HPDE6-E6E7 (cell line): Measurements from ENCODE around the gene MYOM1.

Experiments
- DNase-seq: peaks from one replicate; pipeline ENCODE4 v3.0.0; 2011; ENCODE audit warnings: missing footprints; ENCODE audit errors: extremely low spot score

The MYOM1 gene

GRCh38 chr18:3250237-3251107 lies 30.7 kb upstream of the MYOM1 start:
- DNase-seq = no peak

- DNase-seq = no peak
Observed at GRCh38 chr18:3248658-3249359, 29.0 kb upstream of the MYOM1 start.

DNA sequence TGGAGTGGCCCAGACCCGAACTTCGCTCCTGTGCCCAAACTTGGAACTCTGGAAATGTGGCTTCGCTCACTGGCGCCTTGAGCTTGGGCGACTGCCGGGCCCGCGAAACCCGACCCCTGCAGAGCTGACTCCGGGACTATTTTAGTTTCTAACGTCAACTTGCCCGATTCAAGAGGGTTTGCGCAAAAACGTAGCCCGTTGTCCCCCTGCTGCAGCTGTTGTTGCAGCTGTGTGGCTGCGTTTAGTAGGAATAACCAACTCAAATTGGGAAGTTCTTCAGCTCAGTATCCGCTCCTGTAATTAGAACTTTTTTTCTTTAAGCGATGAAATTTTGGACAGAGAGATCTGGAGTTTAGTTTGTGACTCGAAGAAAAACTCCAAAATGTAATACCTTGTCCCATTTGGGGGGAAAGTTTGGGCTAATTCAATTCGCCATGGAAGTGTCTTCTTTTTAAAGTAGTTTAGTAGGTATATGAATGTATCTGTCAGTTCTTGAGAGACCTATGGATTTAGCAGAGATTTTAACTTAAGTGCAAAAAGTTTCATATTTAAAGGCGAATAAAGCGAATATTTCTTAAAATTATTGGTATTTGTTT lies 28.4 kb upstream of the MYOM1 start:
- DNase-seq = no peak

- peak; percentile 86 for DNase-seq
Observed at GRCh38 chr18:3247240-3248061, 27.7 kb upstream of the MYOM1 start, which contains the start of gene MYL12A. TSS of gene MYL12A (plus strand) at chr18:3247801. CDS start at chr18:3253248, 5,447 bp downstream.

DNA sequence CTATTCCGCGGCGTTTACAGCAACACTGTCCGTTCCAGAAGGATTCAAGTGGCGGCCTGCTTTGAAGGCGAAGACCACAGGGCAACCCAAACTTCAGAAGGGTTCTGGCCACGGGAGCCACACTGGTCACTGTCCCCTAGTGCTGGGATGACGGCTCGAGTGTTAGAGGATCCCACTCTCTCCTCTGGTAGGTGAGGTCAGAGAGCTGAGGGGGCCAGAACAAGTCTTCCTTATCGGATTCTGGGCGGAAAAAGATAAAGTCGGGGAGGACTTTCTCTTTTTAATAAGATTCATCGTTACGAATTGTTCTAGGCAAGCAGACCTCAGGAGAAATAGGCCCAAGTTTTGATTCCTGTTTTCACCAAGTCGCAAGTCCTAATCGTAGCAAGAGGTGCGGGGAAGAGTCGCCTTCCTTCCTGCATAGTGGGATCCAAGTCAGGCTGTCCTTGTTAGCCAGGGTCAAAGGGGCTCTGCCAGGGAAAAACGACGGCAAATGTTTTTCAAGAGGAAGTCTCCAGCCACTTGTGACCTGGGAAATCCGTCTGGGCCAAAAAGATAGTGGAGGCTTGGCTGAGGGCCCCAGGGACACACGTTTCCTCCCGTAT lies 27.0 kb upstream of the MYOM1 start:
- DNase-seq = no peak

- DNase-seq = peak; percentile 69
Observed at GRCh38 chr18:3245853-3246634, 26.3 kb upstream of the MYOM1 start.

- DNase-seq = no peak
Observed at GRCh38 chr18:3245185-3245564, 25.4 kb upstream of the MYOM1 start.

GRCh38 chr18:3238742-3239141 lies 19.0 kb upstream of the MYOM1 start:
- no peak for DNase-seq

- no peak for DNase-seq
Observed at GRCh38 chr18:3236470-3236869, 16.7 kb upstream of the MYOM1 start.

DNA sequence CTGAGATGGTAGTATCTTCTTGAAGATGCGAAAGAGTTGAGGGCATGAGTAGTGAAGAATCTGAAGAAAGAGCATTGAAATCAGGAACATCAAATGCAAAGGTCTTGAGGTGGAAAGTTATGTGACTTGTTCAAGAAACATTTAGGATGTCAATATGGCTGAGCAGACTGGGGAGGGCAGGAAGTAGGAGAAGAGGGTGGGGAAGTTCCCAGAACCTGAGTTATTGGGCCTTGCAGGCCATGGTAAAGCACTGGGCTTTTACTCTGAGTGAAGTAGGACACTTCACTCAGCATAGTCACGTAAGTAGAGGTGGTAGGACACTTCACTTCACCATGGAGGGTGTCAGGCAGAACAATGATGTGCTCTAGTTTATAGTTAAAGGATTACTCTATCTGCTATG lies 16.1 kb upstream of the MYOM1 start:
- DNase-seq = no peak

DNA sequence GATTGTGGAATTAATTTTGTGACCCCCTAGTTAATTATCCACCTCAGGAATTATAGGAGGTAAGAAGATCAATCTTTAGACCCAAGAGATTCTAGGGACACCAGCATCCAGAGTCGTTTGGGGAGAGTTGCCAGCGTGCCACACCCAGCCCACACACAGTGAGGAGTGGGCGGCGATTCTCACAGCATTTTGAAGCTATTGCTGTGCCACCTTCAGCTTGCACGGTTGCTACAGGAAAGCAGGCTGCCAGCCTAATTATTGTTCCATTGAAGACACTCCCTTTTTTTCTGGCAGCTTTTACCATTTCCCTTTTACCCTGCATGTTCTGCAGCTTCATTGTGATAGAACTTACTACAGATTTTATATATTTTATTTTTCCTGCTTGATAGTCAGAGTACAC lies 14.7 kb upstream of the MYOM1 start:
- no peak for DNase-seq

DNA sequence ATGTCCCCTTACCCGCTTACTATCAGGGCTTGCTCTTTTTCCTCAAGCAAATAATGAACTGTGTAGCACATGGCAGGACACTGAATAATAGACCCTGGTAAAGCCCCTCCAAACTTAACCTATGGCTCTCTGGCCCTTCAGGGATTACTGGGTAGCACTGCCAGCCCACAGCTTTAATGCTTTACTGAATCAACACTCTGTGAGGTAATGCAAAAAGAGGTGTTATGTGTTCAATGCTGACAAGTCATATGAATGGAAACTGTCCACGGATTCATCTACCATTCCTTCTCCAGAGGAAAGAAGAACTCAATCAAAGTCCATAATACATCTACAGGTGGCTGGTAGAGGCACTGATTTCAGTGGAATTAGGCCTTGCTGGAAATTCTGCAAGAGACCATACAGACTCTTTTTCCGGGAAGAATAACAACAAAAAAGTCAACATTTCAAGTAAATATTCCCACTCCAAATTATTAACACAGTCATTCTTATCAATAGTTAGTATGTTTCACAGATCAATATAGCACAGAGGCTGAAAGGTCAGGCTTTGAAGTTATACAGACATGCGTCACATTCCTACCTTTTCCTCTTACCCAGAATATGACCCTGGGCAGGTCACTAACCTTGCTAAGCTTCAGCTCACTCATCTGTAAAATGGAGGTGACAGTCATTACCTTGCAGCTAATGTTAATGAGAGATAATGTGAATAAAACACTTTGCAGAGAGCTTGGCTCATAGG lies 13.8 kb upstream of the MYOM1 start:
- no peak for DNase-seq

DNA sequence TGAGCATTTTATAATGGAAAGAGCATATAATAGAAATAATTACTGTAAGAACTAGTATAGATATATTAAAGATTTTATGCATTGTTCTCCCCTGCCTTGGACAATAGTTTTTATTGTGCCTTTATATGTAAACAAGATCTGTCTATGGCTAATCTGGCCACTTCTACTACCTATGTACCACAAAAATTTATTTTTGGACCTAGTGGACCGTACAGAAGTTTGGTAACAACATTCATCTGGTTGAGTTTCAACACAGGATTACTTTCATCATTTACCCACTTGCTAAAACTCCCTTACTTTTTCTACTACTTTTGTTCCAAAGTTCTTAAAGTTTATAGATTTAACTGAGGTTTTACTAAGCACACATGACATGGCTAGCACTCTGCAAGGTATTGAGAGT lies 13.2 kb upstream of the MYOM1 start:
- no peak for DNase-seq

- DNase-seq = no peak
Observed at GRCh38 chr18:3230401-3231334, 10.9 kb upstream of the MYOM1 start.

DNA sequence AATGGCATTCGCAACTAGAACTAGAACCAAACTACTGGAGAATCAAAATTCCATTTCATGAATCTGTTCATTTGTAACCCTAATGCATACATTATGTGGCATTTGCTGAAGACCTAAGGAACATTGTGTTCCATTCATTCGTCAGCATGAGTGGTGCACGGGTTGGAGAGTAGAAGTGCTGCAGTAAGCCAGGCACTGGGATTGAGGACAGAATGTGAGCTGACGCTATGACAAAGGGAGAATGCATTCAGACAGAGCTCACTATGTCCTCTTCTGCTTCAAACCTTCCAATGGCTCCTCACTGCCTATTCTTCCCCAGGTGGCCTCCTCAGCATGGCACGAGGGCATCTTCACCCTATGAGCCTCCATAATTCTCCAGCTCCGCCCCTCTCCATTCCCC lies 6.3 kb upstream of the MYOM1 start:
- no peak for DNase-seq

- no peak for DNase-seq
Observed at GRCh38 chr18:3225588-3225987, 5.8 kb upstream of the MYOM1 start.

GRCh38 chr18:3224223-3224622 lies 4.5 kb upstream of the MYOM1 start:
- DNase-seq = no peak

DNA sequence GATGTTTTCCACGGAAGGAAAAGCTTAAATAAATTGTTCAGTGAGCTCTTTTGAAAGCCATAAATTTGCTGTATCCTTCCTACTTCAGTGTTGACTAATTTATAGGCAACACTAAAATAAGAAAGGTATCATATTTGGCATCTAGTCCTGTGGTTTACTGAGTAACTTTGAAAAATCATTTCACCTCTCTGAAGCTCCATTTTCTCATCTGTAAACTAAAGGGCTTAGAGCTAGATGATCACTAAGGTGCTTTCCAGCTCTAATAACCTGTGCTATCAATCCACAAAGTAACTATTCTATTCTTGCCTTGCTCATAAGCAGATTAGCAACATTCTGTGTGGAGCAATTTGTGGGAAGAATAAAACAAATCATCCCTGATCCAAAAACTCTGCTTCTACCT lies 3.6 kb upstream of the MYOM1 start:
- DNase-seq = no peak

DNA sequence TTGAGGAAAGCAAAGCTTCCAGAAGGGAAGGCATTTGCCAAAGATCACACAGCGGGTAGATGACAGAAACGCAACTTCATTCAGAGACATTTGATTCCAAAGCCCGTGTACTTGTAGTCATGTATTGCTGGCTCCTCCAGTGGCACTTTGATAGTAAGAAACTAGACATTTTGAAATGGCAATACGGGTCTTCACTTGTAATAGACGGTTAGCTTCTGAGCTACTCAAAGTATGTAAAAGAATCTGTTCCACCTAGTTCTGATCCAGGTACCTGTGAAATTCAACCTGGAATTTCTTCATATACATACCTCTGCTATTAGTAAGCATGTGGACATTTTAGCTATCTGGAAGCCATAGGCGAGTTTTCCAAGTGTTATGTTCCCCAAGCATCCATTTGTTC lies 1.7 kb upstream of the MYOM1 start:
- DNase-seq = no peak
